Osteoblast (primary cell): Measurements from ENCODE around the gene SEC22C. TPM values are rescaled to one million over a fixed set of nuclear protein-coding genes. Genes with fewer than 3 reads are reported as not detected.
A peak's percentile ranks its signal among the peaks of the same experiment; 100 is the strongest.

ENCODE experiments used
- DNase-seq: peaks from one replicate; pipeline ENCODE4 v3.0.0; 2011; ENCODE audit warnings: low spot score, mixed read lengths; ENCODE audit not compliant: insufficient read length; ENCODE audit errors: missing footprints
- H2AFZ ChIP-seq: 2 replicates; pipeline ENCODE4 v1.6.0; 2011; ENCODE audit warnings: mild to moderate bottlenecking, low read length
- H3K27ac ChIP-seq: 2 replicates; pipeline ENCODE4 v1.5.1; 2011; ENCODE audit warnings: mild to moderate bottlenecking, low read depth, low read length, moderate library complexity
- H3K27me3 ChIP-seq: 2 replicates; pipeline ENCODE4 v1.6.0; 2012; ENCODE audit warnings: mild to moderate bottlenecking, control low read depth, inconsistent platforms, low read length, moderate library complexity; ENCODE audit not compliant: insufficient read depth
- H3K36me3 ChIP-seq: 2 replicates; pipeline ENCODE4 v1.5.1; 2011; ENCODE audit warnings: mild to moderate bottlenecking, low read length, control low read depth, moderate library complexity; ENCODE audit not compliant: insufficient read depth
- H3K4me1 ChIP-seq: 2 replicates; pipeline ENCODE4 v1.5.1; 2011; ENCODE audit warnings: mild to moderate bottlenecking, low read length, control low read depth, moderate library complexity; ENCODE audit not compliant: insufficient read depth
- H3K4me2 ChIP-seq: 2 replicates; pipeline ENCODE4 v1.6.0; 2011; ENCODE audit warnings: mild to moderate bottlenecking, low read length; ENCODE audit not compliant: insufficient read depth
- H3K4me3 ChIP-seq: fragments of 200-600 bp; sonication (generic); 3 replicates; pipeline ENCODE4 v1.5.1; 2012; ENCODE audit warnings: mild to moderate bottlenecking, low read length, inconsistent platforms; ENCODE audit not compliant: insufficient read depth
- H3K79me2 ChIP-seq: 2 replicates; pipeline ENCODE4 v1.6.0; 2012; ENCODE audit warnings: mild to moderate bottlenecking, low read length, control low read depth, inconsistent platforms; ENCODE audit not compliant: insufficient read depth
- H3K9me3 ChIP-seq: 2 replicates; pipeline ENCODE4 v1.5.1; 2011; ENCODE audit warnings: low read depth, low read length, control low read depth
- H4K20me1 ChIP-seq: 2 replicates; pipeline ENCODE4 v1.6.0; 2012; ENCODE audit warnings: mild to moderate bottlenecking, low read length, control low read depth; ENCODE audit not compliant: insufficient read depth
- total RNA-seq: library from RNA; depleted of rRNA; stranded (reverse); fragments of >200 nt; gene quantifications from 2 replicates; pipeline ENCODE4 v1.2.3, GENCODE V29; 2012
- TF ChIP-seq, protein P1 (sequence below): IDR thresholded peaks from 2 replicates; pipeline ENCODE4 v1.5.1; 2011; ENCODE audit warnings: mild to moderate bottlenecking, low read depth, low read length, moderate library complexity; ENCODE audit errors: extremely low read depth

The SEC22C gene
- total RNA-seq, 1 donor: 60.1 TPM

DNA sequence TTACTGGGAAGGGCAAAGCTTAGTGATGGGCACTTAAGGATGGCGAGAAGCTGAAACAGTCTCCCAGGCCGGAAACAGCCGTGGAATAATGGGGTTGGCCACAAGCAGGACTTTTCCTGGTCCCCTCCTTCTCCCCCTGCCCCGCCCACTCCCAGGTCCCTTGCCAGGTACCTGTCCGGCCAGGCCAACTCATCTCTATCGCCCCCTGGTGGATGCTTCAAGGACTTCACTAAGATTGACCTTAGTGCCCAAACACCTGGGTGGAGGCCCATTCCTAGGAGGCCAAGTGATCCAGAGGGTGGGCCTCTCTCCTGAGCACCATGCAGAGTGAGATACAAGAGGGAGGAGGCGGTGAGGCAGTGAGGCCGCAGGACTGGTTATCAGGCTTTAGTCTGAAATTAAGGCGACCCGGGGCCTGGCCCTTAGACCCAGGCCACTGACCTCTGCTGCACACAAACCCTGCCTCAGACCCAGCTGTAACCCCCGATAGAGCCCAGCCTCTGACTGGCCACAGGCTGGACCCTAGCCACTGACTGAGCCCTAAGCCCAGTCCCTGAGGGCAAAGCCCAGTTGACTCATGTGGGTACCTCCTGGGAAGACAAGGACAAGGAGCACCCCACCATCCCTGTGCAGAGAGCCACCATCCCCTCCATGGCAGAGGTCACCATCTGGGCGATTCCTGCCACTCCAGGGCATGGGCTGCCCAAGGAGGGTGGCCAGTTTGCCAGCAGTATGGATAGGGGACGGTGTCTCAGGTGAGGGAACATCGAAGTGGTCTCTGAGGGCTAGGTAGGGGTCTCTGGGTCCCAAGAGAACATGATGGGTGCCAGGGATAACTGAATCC, 41.7 kb downstream of the SEC22C start:
- DNase-seq: no peak
- Histone ChIP-seq H3K27me3 (no peaks in the 10 kb centered on the region), H2AFZ (no peak overlapping the region), H3K9me3 (no peaks in the 10 kb centered on the region), H3K4me3 (no peak overlapping the region), H3K27ac (no peak overlapping the region), H3K36me3 (no peaks in the 10 kb centered on the region), H3K79me2 (no peaks in the 10 kb centered on the region), H4K20me1 (peaks cover 6% of the 10 kb centered on the region), H3K4me2 (no peak overlapping the region), H3K4me1 (no peaks in the 10 kb centered on the region)
- TF ChIP-seq, protein P1, sequence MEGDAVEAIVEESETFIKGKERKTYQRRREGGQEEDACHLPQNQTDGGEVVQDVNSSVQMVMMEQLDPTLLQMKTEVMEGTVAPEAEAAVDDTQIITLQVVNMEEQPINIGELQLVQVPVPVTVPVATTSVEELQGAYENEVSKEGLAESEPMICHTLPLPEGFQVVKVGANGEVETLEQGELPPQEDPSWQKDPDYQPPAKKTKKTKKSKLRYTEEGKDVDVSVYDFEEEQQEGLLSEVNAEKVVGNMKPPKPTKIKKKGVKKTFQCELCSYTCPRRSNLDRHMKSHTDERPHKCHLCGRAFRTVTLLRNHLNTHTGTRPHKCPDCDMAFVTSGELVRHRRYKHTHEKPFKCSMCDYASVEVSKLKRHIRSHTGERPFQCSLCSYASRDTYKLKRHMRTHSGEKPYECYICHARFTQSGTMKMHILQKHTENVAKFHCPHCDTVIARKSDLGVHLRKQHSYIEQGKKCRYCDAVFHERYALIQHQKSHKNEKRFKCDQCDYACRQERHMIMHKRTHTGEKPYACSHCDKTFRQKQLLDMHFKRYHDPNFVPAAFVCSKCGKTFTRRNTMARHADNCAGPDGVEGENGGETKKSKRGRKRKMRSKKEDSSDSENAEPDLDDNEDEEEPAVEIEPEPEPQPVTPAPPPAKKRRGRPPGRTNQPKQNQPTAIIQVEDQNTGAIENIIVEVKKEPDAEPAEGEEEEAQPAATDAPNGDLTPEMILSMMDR: peak; percentile 70

DNA sequence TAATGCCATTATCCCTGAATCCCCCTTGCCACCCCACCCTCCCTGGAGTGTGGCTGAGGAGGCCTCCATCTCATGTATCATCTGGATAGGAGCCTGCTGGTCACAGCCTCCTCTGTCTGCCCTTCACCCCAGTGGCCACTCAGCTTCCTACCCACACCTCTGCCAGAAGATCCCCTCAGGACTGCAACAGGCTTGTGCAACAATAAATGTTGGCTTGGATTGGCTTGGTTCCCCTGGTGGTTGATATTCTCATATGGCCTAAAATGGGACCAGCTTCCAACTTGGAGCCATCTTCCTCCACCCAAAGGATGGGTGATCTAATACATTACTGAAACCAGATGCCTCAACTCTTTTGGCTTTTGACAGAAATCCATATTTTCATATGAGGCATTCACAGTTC, 44.4 kb downstream of the SEC22C start:
- Histone ChIP-seq H4K20me1 (peaks cover 3% of the 10 kb centered on the region), H3K79me2 (no peaks in the 10 kb centered on the region), H3K4me2 (no peak overlapping the region), H3K4me1 (no peaks in the 10 kb centered on the region), H3K27me3 (no peaks in the 10 kb centered on the region), H3K27ac (no peak overlapping the region), H3K4me3 (no peak overlapping the region), H2AFZ (no peak overlapping the region), H3K9me3 (no peaks in the 10 kb centered on the region), H3K36me3 (no peaks in the 10 kb centered on the region)
- TF ChIP-seq, protein P1: no peak
- DNase-seq: no peak

DNA sequence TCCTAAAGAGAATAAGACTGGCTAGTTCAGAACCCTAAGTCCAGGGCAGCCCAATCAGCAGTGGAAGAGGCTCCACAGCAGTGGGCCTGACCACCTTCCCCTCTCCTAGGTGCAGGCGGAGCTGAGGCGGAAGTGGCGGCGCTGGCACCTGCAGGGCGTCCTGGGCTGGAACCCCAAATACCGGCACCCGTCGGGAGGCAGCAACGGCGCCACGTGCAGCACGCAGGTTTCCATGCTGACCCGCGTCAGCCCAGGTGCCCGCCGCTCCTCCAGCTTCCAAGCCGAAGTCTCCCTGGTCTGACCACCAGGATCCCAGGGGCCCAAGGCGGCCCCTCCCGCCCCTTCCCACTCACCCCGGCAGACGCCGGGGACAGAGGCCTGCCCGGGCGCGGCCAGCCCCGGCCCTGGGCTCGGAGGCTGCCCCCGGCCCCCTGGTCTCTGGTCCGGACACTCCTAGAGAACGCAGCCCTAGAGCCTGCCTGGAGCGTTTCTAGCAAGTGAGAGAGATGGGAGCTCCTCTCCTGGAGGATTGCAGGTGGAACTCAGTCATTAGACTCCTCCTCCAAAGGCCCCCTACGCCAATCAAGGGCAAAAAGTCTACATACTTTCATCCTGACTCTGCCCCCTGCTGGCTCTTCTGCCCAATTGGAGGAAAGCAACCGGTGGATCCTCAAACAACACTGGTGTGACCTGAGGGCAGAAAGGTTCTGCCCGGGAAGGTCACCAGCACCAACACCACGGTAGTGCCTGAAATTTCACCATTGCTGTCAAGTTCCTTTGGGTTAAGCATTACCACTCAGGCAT, 45.6 kb downstream of the SEC22C start:
- Histone ChIP-seq H3K9me3 (no peaks in the 10 kb centered on the region), H3K4me3 (no peak overlapping the region), H3K27ac (no peak overlapping the region), H4K20me1 (peaks cover 3% of the 10 kb centered on the region), H3K36me3 (no peaks in the 10 kb centered on the region), H3K27me3 (no peaks in the 10 kb centered on the region), H2AFZ (no peak overlapping the region), H3K4me2 (no peak overlapping the region), H3K79me2 (no peaks in the 10 kb centered on the region), H3K4me1 (no peaks in the 10 kb centered on the region)
- TF ChIP-seq, protein P1: peak; percentile 59
- DNase-seq: no peak
